NCI-H1105 treated with DMSO at 0.1 percent for 48 hours (cell line): ENCODE measurements around the gene IL18BP.

Experiments used
- DNase-seq: peaks from one replicate; lab custom pipeline; 2025; lab: John Stamatoyannopoulos, UW

Gene IL18BP

DNA sequence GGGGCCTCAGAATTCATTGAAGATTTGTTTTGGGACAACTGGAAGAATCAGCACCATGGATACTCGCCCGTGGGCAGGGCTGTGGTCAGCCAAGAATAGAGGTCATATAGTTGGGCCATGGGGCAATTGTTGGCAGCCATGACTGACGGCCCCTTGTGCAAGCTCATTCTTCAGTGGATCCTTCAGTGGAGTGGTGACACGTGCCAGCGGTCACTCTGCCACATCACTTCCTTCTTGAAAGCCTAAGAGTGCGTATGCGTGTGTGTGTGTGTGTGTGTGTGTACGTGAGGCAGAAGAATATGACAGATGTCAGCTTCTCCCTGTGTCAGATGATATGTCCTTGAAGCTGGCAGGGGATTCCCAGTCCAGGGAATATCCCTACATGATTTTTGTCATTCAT is 1.8 kb upstream of the IL18BP start:
- DNase-seq: no peak

DNA sequence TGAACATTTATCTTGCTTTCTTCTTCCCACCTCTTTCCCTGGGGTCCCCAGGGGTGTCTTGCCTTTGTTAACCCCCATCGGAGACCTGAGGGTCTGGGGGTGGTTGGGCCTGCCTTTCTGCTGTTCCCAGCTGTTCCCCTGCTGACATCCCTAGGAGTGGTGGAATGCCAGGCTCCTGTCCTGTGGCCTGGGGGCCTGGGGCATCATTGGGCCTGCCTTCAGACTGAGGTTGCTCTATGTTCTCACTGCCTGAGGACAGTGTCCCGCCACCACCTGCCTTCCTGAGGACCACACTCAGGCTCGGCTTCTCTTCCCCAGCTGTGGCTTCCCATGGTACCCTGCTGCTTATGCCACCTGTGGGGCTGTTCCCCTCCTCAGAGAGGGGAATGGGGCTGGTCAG is 1.1 kb upstream of the IL18BP start:
- DNase-seq: no peak

DNA sequence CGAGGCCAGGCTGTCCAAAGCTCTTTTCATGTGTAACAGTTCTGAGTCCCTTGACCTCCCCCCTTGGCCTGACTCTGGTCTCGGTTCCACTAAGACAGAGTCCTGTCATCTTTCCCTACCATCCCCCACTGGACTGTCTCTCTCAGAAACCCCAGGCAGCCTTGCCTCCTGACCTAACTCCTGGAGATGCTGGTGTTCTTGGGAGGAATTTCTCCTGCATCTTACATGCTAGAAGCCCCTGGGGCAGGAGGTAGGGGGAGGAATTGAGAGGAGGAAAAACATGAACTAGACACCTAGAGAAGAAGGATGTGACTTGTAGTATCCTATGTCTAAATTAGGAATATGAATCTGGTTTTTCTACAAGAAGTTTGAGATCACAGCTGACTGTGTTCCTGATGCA is 648 bp upstream of the IL18BP start:
- no peak for DNase-seq

DNA sequence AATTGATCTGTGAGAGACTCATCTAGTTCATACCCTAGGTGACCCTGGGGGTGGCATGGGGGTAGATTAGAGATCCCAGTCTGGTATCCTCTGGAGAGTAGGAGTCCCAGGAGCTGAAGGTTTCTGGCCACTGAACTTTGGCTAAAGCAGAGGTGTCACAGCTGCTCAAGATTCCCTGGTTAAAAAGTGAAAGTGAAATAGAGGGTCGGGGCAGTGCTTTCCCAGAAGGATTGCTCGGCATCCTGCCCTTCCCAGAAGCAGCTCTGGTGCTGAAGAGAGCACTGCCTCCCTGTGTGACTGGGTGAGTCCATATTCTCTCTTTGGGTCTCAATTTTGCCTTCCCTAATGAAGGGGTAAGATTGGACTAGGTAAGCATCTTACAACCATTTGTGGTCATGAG is 653 bp downstream of the IL18BP start:
- DNase-seq: no peak

DNA sequence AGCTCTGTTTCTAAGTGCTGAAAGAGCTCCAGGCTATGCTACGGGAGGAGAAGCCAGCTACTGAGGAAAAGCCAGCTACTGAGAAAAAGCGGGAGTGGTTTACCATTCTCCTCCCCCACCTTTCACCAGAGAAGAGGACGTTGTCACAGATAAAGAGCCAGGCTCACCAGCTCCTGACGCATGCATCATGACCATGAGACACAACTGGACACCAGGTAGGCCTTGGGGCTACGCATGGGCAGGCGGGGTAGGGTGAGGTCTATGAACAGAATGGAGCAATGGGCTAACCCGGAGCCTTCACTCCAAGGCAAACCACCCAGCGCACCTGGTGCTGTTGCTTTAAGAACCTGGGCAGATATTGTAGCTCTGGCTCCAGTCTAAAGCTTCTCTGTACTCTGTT is 1.1 kb downstream of the IL18BP start:
- no peak for DNase-seq

- no peak for DNase-seq
These were observed 1.6 kb downstream of the IL18BP start for GRCh38 chr11:72000202-72000867.

GRCh38 chr11:72001285-72001684 is 2.6 kb downstream of the IL18BP start:
- DNase-seq: no peak

- no peak for DNase-seq
These were observed 3.3 kb downstream of the IL18BP start for GRCh38 chr11:72001834-72002591.

GRCh38 chr11:72002841-72003775 is 4.4 kb downstream of the IL18BP start:
- DNase-seq: no peak

- DNase-seq: no peak
These were observed 5.1 kb downstream of the IL18BP start for GRCh38 chr11:72003776-72004171.

GRCh38 chr11:72004515-72005346 is 6.0 kb downstream of the IL18BP start:
- no peak for DNase-seq

DNA sequence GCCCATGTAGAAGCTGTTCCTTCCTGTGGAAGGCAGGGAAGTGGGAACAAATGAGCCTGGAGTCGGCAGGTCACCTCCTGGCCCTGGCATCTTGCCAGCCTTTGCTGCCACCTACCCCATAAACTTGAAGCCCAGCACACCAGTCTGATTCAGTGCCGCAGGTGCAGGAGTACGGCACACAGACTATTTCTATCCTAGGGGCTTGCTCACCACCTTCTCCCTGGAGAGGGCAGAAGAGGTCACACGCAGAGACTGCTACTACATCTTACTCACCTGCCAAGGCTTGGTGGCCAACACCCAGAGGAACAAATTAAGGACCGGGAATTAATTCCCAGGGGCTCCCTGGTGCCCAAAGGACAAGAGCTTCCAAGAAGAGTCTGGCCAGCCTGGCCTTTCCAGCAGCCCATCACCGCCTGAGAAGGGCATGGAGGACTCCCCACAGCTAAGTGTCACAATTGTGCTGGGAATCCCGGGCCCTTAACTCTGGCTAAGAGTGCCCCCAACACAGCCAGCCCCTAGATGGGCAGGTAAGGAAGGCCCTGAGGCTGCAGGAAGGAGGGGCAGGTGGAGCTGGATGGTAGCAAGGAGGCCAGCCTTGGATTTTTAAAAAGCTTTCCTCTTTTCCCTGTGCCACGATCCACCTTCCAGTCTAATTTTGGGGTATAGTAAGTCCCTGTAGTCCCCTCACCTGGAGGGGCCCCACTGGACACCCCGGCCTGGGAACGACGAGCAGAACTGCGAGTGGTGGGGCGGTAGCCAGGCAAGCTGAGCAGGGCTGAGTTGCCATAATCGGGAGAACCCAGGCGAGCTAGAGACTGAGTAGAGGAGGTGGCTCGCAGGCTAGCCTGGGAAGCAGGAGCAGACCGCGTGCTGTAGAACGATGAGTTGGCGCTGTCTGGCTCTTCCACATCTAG is 6.9 kb downstream of the IL18BP start:
- DNase-seq: peak; percentile 47

- no peak for DNase-seq
These were observed 7.8 kb downstream of the IL18BP start for GRCh38 chr11:72006309-72007088.

DNA sequence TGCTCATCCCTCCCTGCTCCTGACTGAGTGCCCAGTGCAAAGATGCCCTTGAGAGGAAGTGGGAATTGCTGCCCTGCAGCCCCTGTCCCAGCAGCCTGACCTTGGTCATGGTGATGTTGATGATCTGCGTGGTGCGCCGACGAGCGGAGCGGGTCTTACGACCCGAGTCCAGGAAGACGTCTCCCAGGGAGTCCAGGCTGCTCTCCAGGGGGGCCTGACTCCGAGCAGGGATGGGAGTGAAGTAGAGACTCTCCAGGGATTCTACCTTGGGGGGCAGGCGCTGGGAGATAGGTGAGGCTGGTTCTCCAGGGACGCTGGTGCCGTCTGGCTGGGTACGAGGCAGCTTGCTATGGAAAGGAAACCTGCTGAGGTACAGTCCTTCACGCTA is 8.4 kb downstream of the IL18BP start:
- DNase-seq: no peak

DNA sequence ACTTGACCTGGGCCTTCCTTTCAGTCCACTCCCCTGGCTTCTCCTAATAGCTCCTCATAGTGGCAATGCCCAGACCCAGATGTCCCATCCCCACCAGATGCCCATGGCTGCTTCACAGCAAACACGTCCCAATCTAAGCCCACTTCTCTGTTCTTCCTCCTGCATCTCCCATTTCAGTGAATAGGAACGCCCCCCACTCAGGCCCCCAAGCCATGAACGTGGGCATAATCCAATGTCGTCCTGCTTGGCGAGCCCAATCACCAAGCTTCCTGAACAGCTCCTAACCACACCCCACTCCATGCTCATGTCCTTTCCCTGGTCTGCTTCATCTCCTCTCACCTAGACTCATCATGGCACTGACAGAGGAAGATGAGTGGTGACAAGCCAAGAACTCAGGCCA is 8.9 kb downstream of the IL18BP start:
- no peak for DNase-seq

- no peak for DNase-seq
These were observed 10.0 kb downstream of the IL18BP start for GRCh38 chr11:72008728-72009127.

GRCh38 chr11:72009156-72009555 is 10.4 kb downstream of the IL18BP start:
- DNase-seq: no peak

GRCh38 chr11:72010529-72011233 is 12.0 kb downstream of the IL18BP start:
- DNase-seq: no peak

DNA sequence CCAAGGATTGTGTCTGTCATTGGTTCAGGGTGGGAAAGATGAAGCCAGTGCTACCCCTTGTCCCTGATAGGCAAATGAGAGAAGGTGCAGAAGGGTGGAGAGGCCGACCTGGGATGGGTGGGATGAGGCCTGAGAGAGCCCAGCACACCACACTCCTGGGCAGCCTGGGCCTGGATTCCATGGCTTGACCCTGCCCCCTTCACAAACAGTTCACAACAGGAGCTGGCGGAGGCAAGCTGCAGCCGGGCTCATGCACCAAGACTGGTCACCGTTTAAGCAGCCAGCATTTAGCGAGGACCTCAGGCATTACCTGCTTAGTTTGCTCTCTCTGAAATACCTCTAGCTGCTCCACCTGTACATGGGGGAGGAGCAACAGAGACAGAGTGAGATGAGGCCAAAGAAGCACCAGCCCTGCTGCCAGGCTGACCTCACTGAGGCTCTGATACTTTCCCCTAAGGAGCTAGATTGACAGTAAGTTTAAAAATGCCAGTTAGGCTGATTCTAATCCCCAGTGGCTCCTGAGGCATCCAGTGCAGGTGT is 13.5 kb downstream of the IL18BP start:
- DNase-seq: no peak
